Measurements from ENCODE around the gene TRERF1. TPM values are rescaled to one million over a fixed set of nuclear protein-coding genes. Genes with fewer than 3 reads are reported as not detected.

TRERF1 gene
- total and polyA plus RNA-seq, 2 of the 8 experiments (the other 6 are each of a cell fraction or from before 2014, with no cell fraction given), result 10.8 to 21.5 TPM

DNA sequence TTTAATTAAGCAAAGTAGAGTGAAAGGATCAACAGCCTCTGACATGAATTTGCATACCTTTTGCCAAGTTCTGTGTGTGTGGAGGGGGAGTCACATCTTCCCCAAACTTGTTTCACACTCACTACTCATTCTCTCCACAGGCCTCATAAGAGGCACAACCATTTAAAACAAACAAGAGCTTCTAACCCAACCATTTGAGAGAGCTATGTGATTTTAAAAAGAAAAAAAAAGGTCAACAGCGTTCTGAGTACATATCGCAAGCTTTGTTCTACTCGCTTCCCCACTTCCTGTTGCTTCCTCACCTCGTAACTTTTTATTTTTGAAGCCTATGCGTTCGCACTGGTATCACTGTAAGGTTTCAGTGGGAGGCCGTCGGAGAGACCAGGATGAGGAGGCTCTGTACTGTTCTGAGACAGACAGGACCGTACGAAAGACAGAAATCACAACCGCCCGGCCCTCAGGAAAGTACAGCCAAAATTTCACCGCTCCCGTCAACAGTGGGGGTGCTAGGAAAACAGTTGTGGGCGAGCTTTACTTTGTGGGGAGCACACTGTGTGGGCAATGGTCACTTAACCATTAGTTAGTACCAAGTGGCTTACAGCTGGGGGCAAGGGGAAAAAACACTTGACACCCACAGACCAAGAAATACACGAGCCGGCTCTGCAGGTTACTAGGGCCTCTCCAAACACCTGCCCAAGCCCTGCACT, 61.3 kb downstream of the TRERF1 start:
- Histone ChIP-seq H3K4me1 (replicated peaks in 1 of 4; ENCODE audit: control insufficient read depth in 3 of 4, insufficient read depth in 4 of 4, low read length in 3 of 4) (peaks cover 3 to 9% (median 8%) of the 10 kb centered on the region in 4 experiments; a peak in 5 of 7 replicates), H3K9me3 (ENCODE audit: insufficient read depth in 2 of 2, low read depth in 1 of 2, low read length in 1 of 2) (no peaks in the 10 kb centered on the region), H3K79me2 (ENCODE audit: control insufficient read depth in 1 of 2, insufficient read depth in 2 of 2, low read length in 2 of 2) (peaks cover 23 to 98% of the 10 kb centered on the region in 2 experiments), H2AFZ (ENCODE audit: low read length) (no peak overlapping the region), H3K27ac (ENCODE audit: low read depth, low read length) (no peak overlapping the region), H3K36me3 (ENCODE audit: control insufficient read depth in 2 of 4, insufficient read depth in 4 of 4, low read length in 3 of 4) (no peaks in the 10 kb centered on the region), H2BK12ac (ENCODE audit: low read depth, low read length) (no peak overlapping the region), H3K23me2 (ENCODE audit: low read depth, low read length) (no peaks in the 10 kb centered on the region), H4K20me1 (replicated peaks in 1 of 2; ENCODE audit: control insufficient read depth in 1 of 2, insufficient read depth in 2 of 2, low read length in 2 of 2) (peaks cover 25 to 27% of the 10 kb centered on the region in 2 experiments), H2AK5ac (ENCODE audit: low read depth, low read length) (no peak overlapping the region), H3K18ac (ENCODE audit: extremely low read depth, low read length) (no peak overlapping the region), H3K4me3 (ENCODE audit: extremely low read depth in 1 of 4, insufficient read depth in 2 of 4, low read depth in 3 of 4, low read length in 4 of 4) (no peak overlapping the region), H4K5ac (ENCODE audit: insufficient read length, low read depth, low read length) (no peak overlapping the region), H3K23ac (ENCODE audit: insufficient read length) (no peak overlapping the region), H3K79me1 (ENCODE audit: low read depth, low read length) (peaks cover 20% of the 10 kb centered on the region), H2BK20ac (ENCODE audit: low read length) (no peak overlapping the region), H3K4ac (replicated peaks; ENCODE audit: insufficient read length, low read depth, low read length) (no peak overlapping the region), H3K9ac (replicated peaks in 1 of 4; ENCODE audit: extremely low read depth in 1 of 4, low read depth in 3 of 4, low read length in 3 of 4) (no peak overlapping the region), H3K14ac (ENCODE audit: insufficient read length) (no peak overlapping the region), H2BK5ac (ENCODE audit: low read depth, low read length) (no peak overlapping the region), H3K56ac (replicated peaks; ENCODE audit: insufficient read length, low read depth, low read length) (no peak overlapping the region), H3K27me3 (replicated peaks in 1 of 4; ENCODE audit: control insufficient read depth in 3 of 4, extremely low read depth in 1 of 4, insufficient read depth in 3 of 4, low read length in 3 of 4) (no peaks in the 10 kb centered on the region), H2BK15ac (ENCODE audit: low read length) (no peak overlapping the region), H2BK120ac (replicated peaks; ENCODE audit: low read depth, low read length) (no peak overlapping the region), H3K4me2 (ENCODE audit: insufficient read depth in 1 of 2, low read depth in 2 of 2, low read length in 2 of 2) (0 out of 4 replicates have a peak overlapping the region, but pooled peaks of 1 of the 2 experiments have one; percentile 8), H4K91ac (replicated peaks; ENCODE audit: insufficient read length, low read length) (no peak overlapping the region), H4K8ac (ENCODE audit: extremely low read depth, insufficient read depth, low read length) (no peak overlapping the region)
- DNase-seq (ENCODE audit: low read depth in 1 of 2, low spot score in 2 of 2) (no peak), FAIRE-seq (no peak)
- CTCF ChIA-PET (ENCODE audit: partially characterized antibody), result interaction anchor here (0.7 to 3.0 kb wide), 10 partner anchors 14 to 317 kb away, joined by 3 to 13 read pairs (median 4); no protein-coding TSS in a partner anchor
- POLR2A ChIA-PET (ENCODE audit: partially characterized antibody), result interaction anchor here (0.6 to 1.9 kb wide), 3 partner anchors 9 to 411 kb away, joined by 3 to 7 read pairs (median 4); no protein-coding TSS in a partner anchor
- 75% methylated on average over 17 of the region's 17 CpGs; no CpG with 5 or more reads in 1 of the 2 experiments for WGBS, 2 experiments (ENCODE audit: extremely low coverage in 1 of 2, insufficient coverage in 1 of 2, insufficient read length in 1 of 2, insufficient replicate concordance in 2 of 2, low coverage in 1 of 2, low lambda C conversion rate in 2 of 2, missing lambda C conversion rate in 1 of 2)
- TF ChIP-seq CHD1 (IDR thresholded peaks at IDR 0.05; ENCODE audit: low read depth, low read length) (no peak), GABPA (IDR thresholded peaks at IDR 0.05; ENCODE audit: borderline replicate concordance, insufficient read depth, low read length) (no peak), SIRT6 (IDR thresholded peaks at IDR 0.05; ENCODE audit: low read length) (no peak)
- TF ChIP-seq, protein P1, sequence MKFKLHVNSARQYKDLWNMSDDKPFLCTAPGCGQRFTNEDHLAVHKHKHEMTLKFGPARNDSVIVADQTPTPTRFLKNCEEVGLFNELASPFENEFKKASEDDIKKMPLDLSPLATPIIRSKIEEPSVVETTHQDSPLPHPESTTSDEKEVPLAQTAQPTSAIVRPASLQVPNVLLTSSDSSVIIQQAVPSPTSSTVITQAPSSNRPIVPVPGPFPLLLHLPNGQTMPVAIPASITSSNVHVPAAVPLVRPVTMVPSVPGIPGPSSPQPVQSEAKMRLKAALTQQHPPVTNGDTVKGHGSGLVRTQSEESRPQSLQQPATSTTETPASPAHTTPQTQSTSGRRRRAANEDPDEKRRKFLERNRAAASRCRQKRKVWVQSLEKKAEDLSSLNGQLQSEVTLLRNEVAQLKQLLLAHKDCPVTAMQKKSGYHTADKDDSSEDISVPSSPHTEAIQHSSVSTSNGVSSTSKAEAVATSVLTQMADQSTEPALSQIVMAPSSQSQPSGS (IDR thresholded peaks at IDR 0.05; ENCODE audit: low read length), result no peak

Data from H1 (cell line).